Endothelial cell of umbilical vein (primary cell): ENCODE results near the gene CLDN12. TPM values are rescaled to one million over a fixed set of nuclear protein-coding genes. Genes with fewer than 3 reads are reported as not detected.
A peak's percentile ranks its signal among the peaks of the same experiment; 100 is the strongest.

ENCODE experiments used
- BruUV-seq: library from RNA; stranded (reverse); fragments of 400-500 nt; replicated peaks from 2 replicates; lab custom pipeline; 2021; lab: Mats Ljungman, UMichigan
- CTCF ChIA-PET: fragments of 300-600, 350-600 bp; sonication (Branson Sonifier 250); formaldehyde crosslinking; loops from one replicate; lab custom pipeline; 2021; ENCODE audit warnings: antibody characterized with exemption, inconsistent platforms; lab: Charles Lee
- POLR2A ChIA-PET: fragments of 300-600, 350-600 bp; sonication (Branson Sonifier 250); formaldehyde crosslinking; loops from one replicate; lab custom pipeline; 2021; ENCODE audit warnings: antibody characterized with exemption, inconsistent platforms; lab: Charles Lee
- DNase-seq: peaks from one replicate; pipeline ENCODE4 v3.0.0-alpha.2; 2011; ENCODE audit warnings: low read depth, low spot score
- FAIRE-seq: peaks from 2 replicates; lab custom pipeline; 2011; peaks lifted over from hg19 to GRCh38; lab: Jason Lieb, UNC
- H2AFZ ChIP-seq: 2 replicates; pipeline ENCODE4 v1.6.0; 2012; ENCODE audit warnings: low read depth, low read length, control low read depth, inconsistent platforms
- H3K27ac ChIP-seq: 2 replicates; pipeline ENCODE4 v1.5.1; 2011; ENCODE audit warnings: low read depth, mild to moderate bottlenecking, control low read depth, low read length, moderate library complexity; ENCODE audit not compliant: insufficient read depth
- H3K27me3 ChIP-seq, 2 experiments: 2 replicates each; pipeline versions ENCODE4 v1.6.0 to v1.6.1; 2011; ENCODE audit warnings: low read length in 2 of 2, mixed read lengths in 1 of 2; ENCODE audit not compliant: control insufficient read depth in 2 of 2, insufficient read depth in 2 of 2
- H3K36me3 ChIP-seq, 2 experiments: 2 replicates in 1 of 2; 3 replicates in 1 of 2; pipeline ENCODE4 v1.5.1; 2011; ENCODE audit warnings: low read length in 2 of 2, mild to moderate bottlenecking in 1 of 2, moderate library complexity in 1 of 2; ENCODE audit not compliant: control insufficient read depth in 2 of 2, insufficient read depth in 2 of 2; ENCODE audit errors: extremely low read depth in 1 of 2
- H3K4me1 ChIP-seq: 3 replicates; pipeline ENCODE4 v1.5.1; 2011; ENCODE audit warnings: mild to moderate bottlenecking, low read length; ENCODE audit not compliant: control insufficient read depth, insufficient read depth; ENCODE audit errors: extremely low read depth
- H3K4me2 ChIP-seq: 2 replicates; pipeline ENCODE4 v1.6.1; 2011; ENCODE audit warnings: low read length, control low read depth, mixed read lengths; ENCODE audit not compliant: insufficient read depth
- H3K4me3 ChIP-seq, 3 experiments: fragments of 200-600 bp in 1 of 3; sonication (generic), shearing (Covaris generic) in 1 of 3; replicated peaks in 1 of 3; 2 replicates each; pipeline ENCODE4 v1.5.1; 2011 to 2016; ENCODE audit warnings: control low read depth in 3 of 3, low read length in 3 of 3, mild to moderate bottlenecking in 2 of 3, inconsistent platforms in 1 of 3, low read depth in 1 of 3, moderate library complexity in 1 of 3; ENCODE audit not compliant: insufficient read depth in 1 of 3
- H3K79me2 ChIP-seq: 2 replicates; pipeline ENCODE4 v1.6.0; 2012; ENCODE audit warnings: low read length, inconsistent platforms; ENCODE audit not compliant: control insufficient read depth, insufficient read depth
- H3K9ac ChIP-seq: replicated peaks from 2 replicates; pipeline ENCODE3; 2011; ENCODE audit warnings: low read length, control low read depth; ENCODE audit not compliant: insufficient read depth; ENCODE audit errors: extremely low read depth
- H3K9me1 ChIP-seq: replicated peaks from 3 replicates; pipeline ENCODE4 v1.6.0; 2011; ENCODE audit warnings: mild to moderate bottlenecking, low read length; ENCODE audit not compliant: control insufficient read depth, insufficient read depth; ENCODE audit errors: extremely low read depth
- H3K9me3 ChIP-seq: replicated peaks from 2 replicates; pipeline ENCODE4 v1.5.1; 2012; ENCODE audit warnings: low read length, inconsistent platforms; ENCODE audit not compliant: control insufficient read depth, insufficient read depth
- H4K20me1 ChIP-seq: replicated peaks from 2 replicates; pipeline ENCODE3; 2011; ENCODE audit warnings: mild to moderate bottlenecking, low read length; ENCODE audit not compliant: control insufficient read depth, insufficient read depth; ENCODE audit errors: extremely low read depth
- EZH2 ChIP-seq: IDR thresholded peaks from 2 replicates; pipeline ENCODE4 v1.6.1; 2012; ENCODE audit warnings: borderline replicate concordance, low read depth, mild to moderate bottlenecking, moderate library complexity, low read length, inconsistent platforms; ENCODE audit not compliant: severe bottlenecking
- FOS ChIP-seq: IDR thresholded peaks from 2 replicates; pipeline ENCODE4 v1.6.1; 2011; ENCODE audit warnings: mild to moderate bottlenecking, low read length, moderate library complexity, borderline replicate concordance; ENCODE audit not compliant: insufficient read depth
- GATA2 ChIP-seq: IDR thresholded peaks from 2 replicates; pipeline ENCODE4 v1.7.0; 2011; ENCODE audit warnings: low read depth, mild to moderate bottlenecking, moderate library complexity, mixed read lengths, low read length; ENCODE audit not compliant: insufficient read length, insufficient read depth
- JUN ChIP-seq: IDR thresholded peaks from 2 replicates; pipeline ENCODE4 v1.6.1; 2011; ENCODE audit warnings: borderline replicate concordance, low read depth; ENCODE audit not compliant: insufficient read length, insufficient read depth
- MYC ChIP-seq: IDR thresholded peaks from one replicate; pipeline ENCODE4 v1.6.1; 2011; ENCODE audit warnings: mild to moderate bottlenecking, low read depth, low read length
- POLR2A ChIP-seq: IDR thresholded peaks from 2 replicates; pipeline ENCODE4 v1.6.1; 2012; ENCODE audit warnings: low read depth, mild to moderate bottlenecking, control low read depth, low read length
- POLR2AphosphoS5 ChIP-seq: IDR thresholded peaks from 2 replicates; pipeline ENCODE4 v1.6.1; 2012; ENCODE audit warnings: low read depth, mild to moderate bottlenecking, control low read depth, low read length, moderate library complexity; ENCODE audit not compliant: insufficient read depth
- dilution Hi-C: fragments of 300-500 bp; cut with MboI; formaldehyde crosslinking; loops from one replicate; pipeline ENCODE4 v1.15.0; 2019; ENCODE audit warnings: low sequenced_read_pairs; ENCODE audit not compliant: extremely low pct_ligation_motif_present
- intact Hi-C: fragments of 100-400 bp; cut with micrococcal nuclease; formaldehyde crosslinking; loops from one replicate; pipeline ENCODE4 v1.10.0; 2022
- polyA plus RNA-seq, 4 experiments: library from polyadenylated mRNA; depleted of rRNA in 3 of 4; stranded (reverse) in 3 of 4; unstranded in 1 of 4; fragments of >200 nt; gene quantifications; 2 replicates each; pipeline versions ENCODE4 v1.2.1 to v1.2.3, GENCODE V29; 2011 to 2012; ENCODE audit warnings: missing spikeins in 1 of 4
- total RNA-seq: library from RNA; stranded (reverse); gene quantifications from 2 replicates; pipeline ENCODE4 v1.2.3, GENCODE V29; 2021
- TF ChIP-seq, protein P1 (sequence below), 2 donors: IDR thresholded peaks; 1 replicate in 1 of 2; 2 replicates in 1 of 2; pipeline ENCODE4 v1.5.1; 2011; ENCODE audit warnings: low read length in 2 of 2, mild to moderate bottlenecking in 2 of 2, moderate library complexity in 2 of 2, control low read depth in 1 of 2, inconsistent platforms in 1 of 2, low read depth in 1 of 2; ENCODE audit not compliant: insufficient read depth in 1 of 2; ENCODE audit errors: extremely low read depth in 1 of 2
- TF ChIP-seq, protein P2 (sequence below): IDR thresholded peaks from 2 replicates; pipeline ENCODE4 v1.6.1; 2011; ENCODE audit not compliant: insufficient read depth, insufficient read length

The CLDN12 gene
- total and polyA plus RNA-seq, 2 donors (not counting 3 experiments of a cell fraction or from before 2014, with no cell fraction given): 6.1 to 22.7 TPM

DNA sequence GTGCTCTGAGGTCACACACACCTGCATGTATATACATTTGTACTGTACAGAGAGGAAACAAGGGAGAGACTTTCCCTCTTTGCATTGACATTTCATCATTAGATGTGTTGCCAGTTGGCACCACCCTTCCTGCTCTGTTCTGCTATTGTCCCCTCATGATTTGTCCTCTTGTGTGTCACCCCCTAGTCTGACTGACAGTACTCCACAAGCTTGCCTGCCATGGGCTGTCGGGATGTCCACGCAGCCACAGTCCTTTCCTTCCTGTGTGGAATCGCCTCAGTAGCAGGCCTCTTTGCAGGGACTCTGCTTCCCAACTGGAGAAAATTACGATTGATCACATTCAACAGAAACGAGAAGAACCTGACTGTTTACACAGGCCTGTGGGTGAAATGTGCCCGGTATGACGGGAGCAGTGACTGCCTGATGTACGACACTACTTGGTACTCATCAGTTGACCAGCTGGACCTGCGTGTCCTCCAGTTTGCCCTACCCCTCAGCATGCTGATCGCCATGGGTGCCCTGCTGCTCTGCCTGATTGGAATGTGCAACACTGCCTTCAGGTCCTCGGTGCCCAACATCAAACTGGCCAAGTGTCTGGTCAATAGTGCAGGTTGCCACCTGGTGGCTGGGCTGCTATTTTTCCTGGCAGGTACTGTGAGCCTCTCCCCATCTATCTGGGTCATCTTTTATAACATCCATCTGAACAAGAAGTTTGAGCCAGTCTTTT lies 9.4 kb downstream of the CLDN12 start:
- Histone ChIP-seq H3K27me3 (peaks cover 4 to 13% of the 10 kb centered on the region in 2 experiments), H3K4me3 (no peak overlapping the region), H3K4me1 (peaks cover 11% of the 10 kb centered on the region), H3K27ac (no peak overlapping the region), H3K79me2 (no peaks in the 10 kb centered on the region), H3K9me3 (no peaks in the 10 kb centered on the region), H3K4me2 (no peak overlapping the region), H4K20me1 (peaks cover 12% of the 10 kb centered on the region), H3K9ac (no peak overlapping the region), H3K36me3 (no peaks in the 10 kb centered on the region), H2AFZ (no peak overlapping the region), H3K9me1 (no peaks in the 10 kb centered on the region)
- dilution Hi-C loops: no loop called here
- no peak for FAIRE-seq
- DNase-seq: no peak
- TF ChIP-seq, protein P1, sequence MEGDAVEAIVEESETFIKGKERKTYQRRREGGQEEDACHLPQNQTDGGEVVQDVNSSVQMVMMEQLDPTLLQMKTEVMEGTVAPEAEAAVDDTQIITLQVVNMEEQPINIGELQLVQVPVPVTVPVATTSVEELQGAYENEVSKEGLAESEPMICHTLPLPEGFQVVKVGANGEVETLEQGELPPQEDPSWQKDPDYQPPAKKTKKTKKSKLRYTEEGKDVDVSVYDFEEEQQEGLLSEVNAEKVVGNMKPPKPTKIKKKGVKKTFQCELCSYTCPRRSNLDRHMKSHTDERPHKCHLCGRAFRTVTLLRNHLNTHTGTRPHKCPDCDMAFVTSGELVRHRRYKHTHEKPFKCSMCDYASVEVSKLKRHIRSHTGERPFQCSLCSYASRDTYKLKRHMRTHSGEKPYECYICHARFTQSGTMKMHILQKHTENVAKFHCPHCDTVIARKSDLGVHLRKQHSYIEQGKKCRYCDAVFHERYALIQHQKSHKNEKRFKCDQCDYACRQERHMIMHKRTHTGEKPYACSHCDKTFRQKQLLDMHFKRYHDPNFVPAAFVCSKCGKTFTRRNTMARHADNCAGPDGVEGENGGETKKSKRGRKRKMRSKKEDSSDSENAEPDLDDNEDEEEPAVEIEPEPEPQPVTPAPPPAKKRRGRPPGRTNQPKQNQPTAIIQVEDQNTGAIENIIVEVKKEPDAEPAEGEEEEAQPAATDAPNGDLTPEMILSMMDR (IDR thresholded peaks at IDR 0.05; ENCODE audit: extremely low read depth in 1 of 2, insufficient read depth in 1 of 2, low read depth in 1 of 2, low read length in 2 of 2): peak in 1 of 2 donors; percentile 31
- no peak for TF ChIP-seq FOS
- ChIA-PET CTCF (interaction anchor here (1.3 to 2.7 kb wide), 7 partner anchors 15 to 260 kb away, joined by 4 to 29 read pairs (median 9); partner anchors contain the start of genes GTPBP10 and STEAP1), POLR2A (interaction anchor here (0.6 kb wide), 1 partner anchor 9 kb away, joined by 5 read pairs; no protein-coding TSS in a partner anchor)
- intact Hi-C loops: loop anchor here (1.0 to 5.0 kb wide), 3 partner anchors 100 to 245 kb away; no protein-coding TSS in a partner anchor
- no TSS peak for BruUV-seq

DNA sequence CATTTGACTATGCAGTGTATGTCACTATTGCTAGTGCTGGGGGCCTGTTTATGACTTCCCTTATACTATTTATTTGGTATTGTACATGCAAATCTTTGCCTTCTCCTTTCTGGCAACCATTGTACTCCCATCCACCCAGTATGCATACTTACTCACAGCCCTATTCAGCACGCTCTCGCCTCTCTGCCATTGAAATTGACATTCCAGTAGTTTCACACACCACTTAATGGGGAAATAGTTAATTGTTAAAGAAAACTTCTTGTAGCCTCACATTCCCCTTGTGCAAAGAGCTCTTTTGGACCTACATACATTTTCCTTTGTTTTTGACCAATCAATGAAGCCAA lies 9.9 kb downstream of the CLDN12 start:
- Histone ChIP-seq H3K27me3 (peaks cover 6 to 11% of the 10 kb centered on the region in 2 experiments), H3K4me1 (peaks cover 11% of the 10 kb centered on the region), H2AFZ (no peak overlapping the region), H3K36me3 (no peaks in the 10 kb centered on the region), H4K20me1 (peaks cover 12% of the 10 kb centered on the region), H3K9ac (no peak overlapping the region), H3K79me2 (no peaks in the 10 kb centered on the region), H3K9me1 (no peaks in the 10 kb centered on the region), H3K27ac (no peak overlapping the region), H3K4me3 (no peak overlapping the region), H3K4me2 (no peak overlapping the region), H3K9me3 (no peaks in the 10 kb centered on the region)
- ChIA-PET CTCF (interaction anchor here (1.5 to 2.7 kb wide), 2 partner anchors 15 to 101 kb away, joined by 9 to 17 read pairs; no protein-coding TSS in a partner anchor), POLR2A (no interaction called here)
- TF ChIP-seq, protein P1 (IDR thresholded peaks at IDR 0.05; ENCODE audit: extremely low read depth in 1 of 2, insufficient read depth in 1 of 2, low read depth in 1 of 2, low read length in 2 of 2): no peak
- no peak for TF ChIP-seq POLR2A
- TF ChIP-seq GATA2: no peak
- no peak for TF ChIP-seq MYC
- TF ChIP-seq EZH2: no peak
- no peak for TF ChIP-seq JUN
- TF ChIP-seq, protein P2, sequence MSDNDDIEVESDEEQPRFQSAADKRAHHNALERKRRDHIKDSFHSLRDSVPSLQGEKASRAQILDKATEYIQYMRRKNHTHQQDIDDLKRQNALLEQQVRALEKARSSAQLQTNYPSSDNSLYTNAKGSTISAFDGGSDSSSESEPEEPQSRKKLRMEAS: no peak
- TF ChIP-seq POLR2AphosphoS5: no peak
- intact Hi-C loops (loop anchor here (1.0 to 5.0 kb wide), 2 partner anchors 101 to 246 kb away; no protein-coding TSS in a partner anchor), dilution Hi-C loops (no loop called here)
- FAIRE-seq (no peak), DNase-seq (no peak)
- no TSS peak for BruUV-seq
